GM19463 (cell line): ENCODE data around the gene PAX8.

Experiments used
- ATAC-seq: cut with Tn5 transposase; IDR thresholded peaks from one replicate; pipeline ENCODE4 v1.9.1; 2021; ENCODE audit warnings: mild to moderate bottlenecking, moderate library complexity; ENCODE audit not compliant: unreplicated experiment

The PAX8 gene

GRCh38 chr2:113187771-113188170 lies 91.0 kb downstream of the PAX8 start:
- ATAC-seq, result no peak

GRCh38 chr2:113186433-113186796 lies 92.3 kb downstream of the PAX8 start:
- ATAC-seq, result no peak

GRCh38 chr2:113185664-113186432 lies 92.9 kb downstream of the PAX8 start:
- ATAC-seq, result no peak

- ATAC-seq, result no peak
Measured at GRCh38 chr2:113184531-113185230, 94.0 kb downstream of the PAX8 start.

GRCh38 chr2:113183703-113184102 lies 95.0 kb downstream of the PAX8 start:
- ATAC-seq, result no peak

GRCh38 chr2:113183264-113183663 lies 95.5 kb downstream of the PAX8 start:
- no peak for ATAC-seq

GRCh38 chr2:113182471-113183260 lies 96.1 kb downstream of the PAX8 start:
- ATAC-seq, result no peak

- ATAC-seq, result no peak
Measured at GRCh38 chr2:113181258-113182051, 97.3 kb downstream of the PAX8 start.

GRCh38 chr2:113180131-113180946 lies 98.4 kb downstream of the PAX8 start:
- ATAC-seq, result no peak

- ATAC-seq, result no peak
Measured at GRCh38 chr2:113179446-113180045, 99.2 kb downstream of the PAX8 start.

- ATAC-seq, result no peak
Measured at GRCh38 chr2:113178891-113179290, 99.8 kb downstream of the PAX8 start.

GRCh38 chr2:113178069-113178746 lies 100.5 kb downstream of the PAX8 start:
- no peak for ATAC-seq

GRCh38 chr2:113176696-113177355 lies 101.9 kb downstream of the PAX8 start:
- ATAC-seq, result no peak

GRCh38 chr2:113175736-113176695 lies 102.7 kb downstream of the PAX8 start:
- peak; percentile 11 for ATAC-seq

- peak; percentile 60 for ATAC-seq
Measured at GRCh38 chr2:113175042-113175628, 103.6 kb downstream of the PAX8 start.

GRCh38 chr2:113174376-113174750 lies 104.4 kb downstream of the PAX8 start:
- no peak for ATAC-seq
